IPS-18a (cell line): ENCODE data around the gene ZBTB16.

Experiments used
- H3K27ac ChIP-seq: one replicate; pipeline ENCODE4 v1.5.1; 2013; ENCODE audit warnings: low read length
- H3K27me3 ChIP-seq: one replicate; pipeline ENCODE4 v1.6.1; 2013; ENCODE audit warnings: mild to moderate bottlenecking, low read length; ENCODE audit not compliant: control insufficient read depth, insufficient read depth
- H3K36me3 ChIP-seq: one replicate; pipeline ENCODE4 v1.6.1; 2013; ENCODE audit warnings: low read depth, low read length; ENCODE audit not compliant: control insufficient read depth
- H3K4me1 ChIP-seq: one replicate; pipeline ENCODE4 v1.6.1; 2013; ENCODE audit warnings: low read depth, low read length; ENCODE audit not compliant: control insufficient read depth
- H3K4me3 ChIP-seq: one replicate; pipeline ENCODE4 v1.5.1; 2013; ENCODE audit warnings: low read length
- H3K9ac ChIP-seq: one replicate; pipeline ENCODE4 v1.6.1; 2013; ENCODE audit warnings: mild to moderate bottlenecking, low read length, moderate library complexity
- H3K9me3 ChIP-seq: one replicate; pipeline ENCODE4 v1.6.1; 2013; ENCODE audit warnings: low read depth, low read length; ENCODE audit not compliant: control insufficient read depth

ZBTB16 gene

DNA sequence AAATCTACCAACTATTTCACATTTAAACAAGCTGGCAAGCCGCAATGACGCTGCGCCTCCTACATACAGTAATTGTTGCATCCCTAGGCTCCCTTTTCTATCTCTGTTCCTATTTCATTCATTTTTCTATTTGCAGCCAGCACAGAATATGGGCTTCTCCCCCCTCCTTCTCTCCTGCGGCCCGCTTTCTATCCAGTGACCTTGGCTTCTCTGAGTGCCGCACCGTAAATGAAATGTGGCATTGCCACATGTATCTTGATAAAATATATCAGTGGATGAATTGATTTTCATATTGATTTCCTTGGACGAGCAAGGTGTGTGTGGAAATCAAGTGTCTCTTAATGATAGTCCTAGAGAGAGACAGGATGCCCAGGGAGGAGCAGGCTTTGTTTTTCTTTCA lies 70.2 kb downstream of the ZBTB16 start:
- H3K27ac ChIP-seq: no peak overlapping the region
- no peaks in the 10 kb centered on the region for H3K36me3 ChIP-seq
- no peak overlapping the region for H3K4me3 ChIP-seq
- no peaks in the 10 kb centered on the region for H3K9me3 ChIP-seq
- H3K27me3 ChIP-seq: no peaks in the 10 kb centered on the region
- H3K9ac ChIP-seq: no peak overlapping the region
- no peaks in the 10 kb centered on the region for H3K4me1 ChIP-seq

DNA sequence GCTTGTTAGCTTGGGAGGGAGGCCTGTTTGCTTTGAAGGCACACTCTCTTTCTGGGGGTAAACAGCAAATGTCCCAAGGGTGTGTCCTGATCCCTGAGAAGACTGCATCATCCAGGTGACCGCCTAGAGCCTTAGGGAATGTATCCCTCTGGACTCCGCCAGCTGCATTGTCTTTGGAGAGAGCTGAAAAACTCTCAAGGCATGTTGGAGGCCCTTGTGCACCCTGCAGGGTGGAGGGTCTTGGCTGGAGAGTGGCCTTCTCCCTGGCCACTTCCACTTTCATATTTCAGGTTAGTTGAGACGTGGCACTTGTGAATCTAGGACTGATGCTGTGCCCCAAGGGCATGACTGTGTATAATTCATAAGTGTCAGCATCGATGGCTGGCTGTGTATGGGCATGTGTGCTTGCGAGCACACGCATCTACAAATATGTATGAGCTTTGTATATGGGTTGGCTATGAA lies 70.6 kb downstream of the ZBTB16 start:
- no peaks in the 10 kb centered on the region for H3K4me1 ChIP-seq
- no peaks in the 10 kb centered on the region for H3K27me3 ChIP-seq
- no peak overlapping the region for H3K4me3 ChIP-seq
- no peaks in the 10 kb centered on the region for H3K9me3 ChIP-seq
- H3K9ac ChIP-seq: no peak overlapping the region
- H3K27ac ChIP-seq: no peak overlapping the region
- no peaks in the 10 kb centered on the region for H3K36me3 ChIP-seq

DNA sequence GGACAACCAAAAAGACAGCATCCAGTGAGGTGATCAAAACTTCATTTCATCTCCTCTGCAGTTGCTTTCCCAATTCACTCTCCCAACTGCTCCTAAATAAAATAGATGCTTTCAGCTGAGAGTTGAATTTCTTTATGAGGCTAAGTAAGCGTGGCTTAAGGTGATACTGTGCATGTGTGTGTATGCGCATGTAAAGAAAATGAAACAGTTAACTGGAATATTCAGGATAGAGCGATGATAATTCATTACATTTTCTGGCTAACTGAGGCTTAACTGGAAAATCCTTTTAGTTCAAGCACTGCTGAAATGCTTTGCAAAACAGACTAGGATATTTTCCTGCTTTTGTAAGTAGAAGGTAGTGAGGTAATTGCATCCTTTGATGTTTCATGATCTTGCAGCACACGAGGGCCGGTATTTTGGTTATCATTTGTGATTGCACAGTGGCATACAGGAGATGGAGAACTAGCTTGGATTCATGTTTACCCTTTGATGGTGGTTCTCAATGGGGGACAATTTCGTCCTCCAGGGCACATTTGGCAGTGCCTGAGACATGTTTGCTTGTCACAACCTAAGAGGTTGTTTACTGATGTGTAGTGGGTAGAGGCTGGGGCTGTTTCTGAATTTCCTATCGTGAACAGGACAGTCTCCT lies 71.2 kb downstream of the ZBTB16 start:
- Histone ChIP-seq H3K9me3 (no peaks in the 10 kb centered on the region), H3K27me3 (no peaks in the 10 kb centered on the region), H3K27ac (no peak overlapping the region), H3K9ac (no peak overlapping the region), H3K36me3 (no peaks in the 10 kb centered on the region), H3K4me1 (peaks cover under 1% of the 10 kb centered on the region), H3K4me3 (no peak overlapping the region)

DNA sequence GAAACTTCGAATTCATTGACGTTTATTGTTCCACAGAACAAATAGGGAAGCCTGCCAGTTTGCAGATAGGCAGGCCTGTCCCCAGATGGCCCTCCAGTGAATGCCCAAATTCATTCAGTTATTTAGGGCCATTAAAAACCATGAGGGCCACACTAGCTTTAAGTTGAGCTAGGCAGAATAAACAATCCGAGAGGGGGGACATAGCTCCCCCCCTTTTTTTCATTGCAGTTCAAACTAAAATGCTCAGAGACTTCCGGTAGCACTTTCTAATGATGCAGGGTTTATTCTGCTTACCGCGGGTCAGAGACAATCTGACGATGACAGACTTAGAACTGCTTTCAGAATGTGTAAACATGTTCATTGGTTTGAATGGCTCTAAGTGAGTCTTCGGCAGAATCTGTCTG lies 72.0 kb downstream of the ZBTB16 start:
- Histone ChIP-seq H3K4me1 (peaks cover 5% of the 10 kb centered on the region), H3K36me3 (no peaks in the 10 kb centered on the region), H3K9me3 (no peaks in the 10 kb centered on the region), H3K4me3 (no peak overlapping the region), H3K27me3 (no peaks in the 10 kb centered on the region), H3K27ac (no peak overlapping the region), H3K9ac (no peak overlapping the region)

DNA sequence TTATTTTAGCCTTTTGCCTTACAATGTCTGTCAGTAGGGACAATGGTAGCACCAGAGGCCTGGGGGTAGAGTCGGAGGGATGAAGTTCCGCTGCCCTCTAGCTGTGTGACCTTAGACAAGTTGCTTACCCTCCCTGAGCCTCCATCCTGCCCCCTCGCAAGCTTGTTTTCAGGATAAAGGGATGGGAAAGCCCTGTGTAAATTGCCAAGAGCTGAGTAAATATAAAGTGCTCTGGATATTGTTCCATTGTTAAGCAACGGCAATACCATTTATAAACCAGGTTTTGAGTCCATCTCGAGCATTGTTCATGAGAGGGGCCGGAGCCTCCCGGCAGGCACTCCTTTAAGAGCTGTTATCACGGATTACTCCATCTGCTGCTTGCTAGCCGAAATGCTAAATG lies 72.9 kb downstream of the ZBTB16 start:
- H3K27me3 ChIP-seq: no peaks in the 10 kb centered on the region
- no peaks in the 10 kb centered on the region for H3K9me3 ChIP-seq
- no peaks in the 10 kb centered on the region for H3K36me3 ChIP-seq
- H3K27ac ChIP-seq: no peak overlapping the region
- H3K9ac ChIP-seq: no peak overlapping the region
- H3K4me1 ChIP-seq: peaks cover 5% of the 10 kb centered on the region
- no peak overlapping the region for H3K4me3 ChIP-seq

DNA sequence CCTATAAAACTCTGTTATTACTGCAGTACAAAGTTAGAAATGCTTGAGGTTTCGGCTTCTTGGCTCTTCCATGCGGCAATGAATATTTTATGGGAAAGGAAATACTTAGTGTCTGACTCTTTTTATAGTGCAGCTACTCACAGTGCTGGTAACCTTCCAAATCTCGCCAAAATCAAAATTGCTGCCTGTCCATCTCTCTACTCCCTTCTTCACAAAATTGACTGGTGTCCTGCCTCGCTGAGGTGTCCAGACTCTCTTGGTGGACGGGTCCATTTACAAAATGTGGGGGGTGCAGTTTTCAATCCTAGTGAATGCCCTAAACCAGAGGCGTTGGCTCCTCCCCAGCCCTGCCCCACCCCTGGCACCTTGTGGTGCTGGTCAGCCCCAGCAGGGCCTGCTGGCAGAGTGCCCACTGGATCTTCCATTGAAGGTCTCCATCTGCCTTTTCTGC lies 73.5 kb downstream of the ZBTB16 start:
- H3K9me3 ChIP-seq: no peaks in the 10 kb centered on the region

DNA sequence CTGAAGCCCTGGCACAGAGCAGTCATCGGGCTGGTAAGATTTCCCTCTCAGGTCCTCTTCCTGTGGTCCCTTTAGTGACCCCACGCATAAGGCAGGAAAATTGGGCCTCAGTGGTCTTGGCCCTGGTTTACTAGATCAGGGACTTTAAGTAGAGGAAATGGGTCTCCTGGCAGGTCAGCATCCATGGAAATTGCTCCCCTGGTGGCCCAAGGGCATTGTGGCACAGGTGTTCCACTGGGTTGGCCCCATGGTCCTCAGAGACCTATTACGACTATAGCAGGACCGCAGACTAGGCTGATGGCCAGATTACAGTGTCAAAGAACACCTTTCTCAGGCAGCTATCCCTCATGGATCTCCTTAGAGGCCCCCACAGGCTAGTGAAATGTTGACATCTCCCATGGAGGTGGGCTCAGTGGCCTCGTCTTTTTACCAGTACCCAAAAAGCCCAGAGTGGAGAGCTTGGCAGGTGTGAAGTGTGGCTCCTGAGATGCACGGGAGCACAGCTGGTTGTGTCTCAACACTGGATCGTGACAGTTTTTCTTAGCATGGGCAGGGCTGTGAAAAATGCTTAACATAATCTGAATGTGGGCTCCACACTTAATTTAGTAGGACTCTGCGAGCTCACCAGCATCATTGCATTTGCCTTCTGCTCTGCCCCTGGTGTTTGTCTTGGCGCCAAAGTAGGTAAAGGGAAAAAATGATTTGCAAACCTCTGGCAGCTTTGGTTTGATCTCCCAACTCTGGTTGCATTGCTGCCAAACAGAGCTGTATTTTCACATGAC lies 74.2 kb downstream of the ZBTB16 start:
- H3K4me1 ChIP-seq: peaks cover 5% of the 10 kb centered on the region
- no peak overlapping the region for H3K27ac ChIP-seq

More for the DNA sequence above, 73.5 kb downstream of the ZBTB16 start:
- H3K4me3 ChIP-seq: no peak overlapping the region
- no peak overlapping the region for H3K9ac ChIP-seq
- peaks cover 5% of the 10 kb centered on the region for H3K4me1 ChIP-seq
- H3K27me3 ChIP-seq: no peaks in the 10 kb centered on the region
- no peaks in the 10 kb centered on the region for H3K36me3 ChIP-seq
- no peak overlapping the region for H3K27ac ChIP-seq

DNA sequence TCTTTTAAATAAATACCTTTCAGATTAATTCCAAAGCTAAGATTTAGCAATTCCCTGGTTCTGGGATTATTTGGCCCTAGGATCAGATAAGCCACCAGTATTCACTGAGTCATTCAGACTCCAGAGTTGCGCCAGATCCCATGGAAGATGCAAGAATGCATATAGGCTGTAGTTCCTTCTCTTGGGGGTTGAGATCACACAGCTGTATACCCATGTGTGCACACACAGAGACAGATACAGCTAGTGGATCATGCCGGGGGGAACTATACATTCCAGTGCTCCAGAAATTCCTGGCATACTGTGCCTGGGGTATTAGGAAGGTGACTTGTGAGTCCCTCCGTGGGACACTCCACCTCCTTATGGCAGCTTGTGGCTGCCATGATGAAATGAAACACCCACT lies 75.4 kb downstream of the ZBTB16 start:
- H3K9me3 ChIP-seq: no peaks in the 10 kb centered on the region
- no peak overlapping the region for H3K9ac ChIP-seq
- H3K27me3 ChIP-seq: no peaks in the 10 kb centered on the region
- H3K4me1 ChIP-seq: peaks cover 5% of the 10 kb centered on the region
- no peaks in the 10 kb centered on the region for H3K36me3 ChIP-seq
- no peak overlapping the region for H3K4me3 ChIP-seq
- no peak overlapping the region for H3K27ac ChIP-seq

More for the DNA sequence above, 74.2 kb downstream of the ZBTB16 start:
- Histone ChIP-seq H3K9ac (no peak overlapping the region), H3K4me3 (no peak overlapping the region), H3K9me3 (no peaks in the 10 kb centered on the region), H3K27me3 (no peaks in the 10 kb centered on the region), H3K36me3 (no peaks in the 10 kb centered on the region)

DNA sequence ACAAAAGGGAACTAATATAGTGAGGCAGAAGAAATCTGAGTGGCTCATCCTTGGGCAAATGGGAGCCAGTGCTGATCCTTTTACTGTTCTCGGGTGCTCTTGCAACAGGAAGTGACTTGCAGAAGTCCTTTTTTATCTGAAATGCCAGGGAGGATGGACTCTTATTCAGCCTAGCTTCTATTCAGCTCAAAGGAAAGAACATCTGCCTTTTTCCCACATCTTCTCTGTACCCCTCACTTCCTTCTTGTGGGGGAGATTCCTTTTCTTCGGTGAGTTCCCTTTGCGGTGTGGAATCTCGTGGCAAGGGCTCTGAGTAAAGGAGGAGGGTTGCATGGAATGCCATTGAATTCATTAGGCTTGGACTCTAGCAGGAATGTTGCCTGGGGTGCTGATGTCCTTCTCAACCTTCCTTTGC lies 76.2 kb downstream of the ZBTB16 start:
- H3K9me3 ChIP-seq: no peaks in the 10 kb centered on the region
- no peaks in the 10 kb centered on the region for H3K36me3 ChIP-seq
- no peak overlapping the region for H3K9ac ChIP-seq
- no peak overlapping the region for H3K4me3 ChIP-seq
- H3K4me1 ChIP-seq: peaks cover 5% of the 10 kb centered on the region
- no peak overlapping the region for H3K27ac ChIP-seq
- no peaks in the 10 kb centered on the region for H3K27me3 ChIP-seq

DNA sequence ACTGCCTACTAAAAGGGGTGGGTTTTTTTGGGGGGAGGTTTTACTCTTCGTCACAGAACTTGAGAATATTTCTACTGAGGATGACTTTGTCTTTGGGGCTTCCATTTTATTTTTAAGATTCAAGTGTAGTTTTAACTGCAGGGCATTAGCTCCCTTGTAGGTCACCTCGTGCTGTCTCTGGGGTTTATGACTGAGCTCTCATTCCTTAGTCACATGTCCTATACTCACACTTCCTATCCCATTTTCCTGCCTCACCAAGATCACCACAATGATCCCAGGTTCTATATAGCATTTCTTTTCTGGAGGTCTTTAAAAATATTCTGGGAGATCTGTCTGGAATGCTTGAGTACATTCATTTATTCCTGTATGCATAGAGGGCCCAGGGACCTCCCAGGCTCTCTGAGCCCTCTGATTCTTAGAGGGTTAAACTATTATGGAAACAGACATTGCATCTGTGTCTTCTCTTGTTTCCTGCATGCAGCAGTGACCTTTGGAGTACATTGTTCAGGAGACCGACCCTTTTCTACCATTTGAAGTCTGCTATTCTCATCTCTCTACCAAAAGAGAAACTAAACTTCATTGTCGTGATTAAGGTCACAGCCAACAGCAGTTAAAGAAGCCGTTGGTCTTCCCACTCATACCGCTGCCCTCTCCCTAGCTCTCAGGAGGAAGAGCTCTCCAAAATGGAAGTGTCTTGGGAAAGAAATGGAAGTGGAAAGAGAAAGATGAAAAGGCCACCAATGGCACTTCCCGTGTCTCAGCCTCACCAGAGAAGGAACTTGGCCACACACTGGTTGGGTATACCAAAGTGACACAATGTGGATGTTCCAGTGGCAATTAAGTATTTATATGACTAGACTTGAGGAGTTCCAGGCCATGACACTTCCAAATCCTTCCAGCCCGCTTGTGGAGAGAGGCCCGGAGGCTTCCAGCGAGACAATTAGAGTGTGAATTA lies 77.5 kb downstream of the ZBTB16 start:
- H3K36me3 ChIP-seq: no peaks in the 10 kb centered on the region
- no peak overlapping the region for H3K4me3 ChIP-seq
- H3K9ac ChIP-seq: no peak overlapping the region
- H3K4me1 ChIP-seq: peaks cover 5% of the 10 kb centered on the region
- no peaks in the 10 kb centered on the region for H3K27me3 ChIP-seq
- no peaks in the 10 kb centered on the region for H3K9me3 ChIP-seq
- H3K27ac ChIP-seq: no peak overlapping the region

DNA sequence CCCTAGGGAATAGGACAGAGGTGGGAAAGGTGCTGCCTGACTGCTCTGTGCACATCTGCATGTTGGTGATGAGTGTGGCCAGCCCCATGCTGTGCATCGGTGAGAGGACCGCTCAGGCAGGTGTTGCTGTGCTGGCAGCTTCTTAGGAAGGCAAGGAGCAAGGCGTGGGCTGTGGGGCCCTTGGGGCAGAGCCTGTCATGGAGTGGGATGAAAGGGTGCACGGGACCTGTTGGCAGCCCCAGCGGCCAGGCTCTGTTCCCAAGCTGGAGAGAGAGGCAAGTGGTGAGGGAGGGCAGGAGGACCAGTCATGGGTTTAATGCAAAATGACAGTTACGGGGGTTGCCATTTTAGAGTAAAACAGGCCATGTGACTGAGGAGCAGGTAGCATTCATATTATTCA lies 78.3 kb downstream of the ZBTB16 start:
- H3K27ac ChIP-seq: no peak overlapping the region
- H3K9ac ChIP-seq: no peak overlapping the region
- H3K27me3 ChIP-seq: no peaks in the 10 kb centered on the region
- no peaks in the 10 kb centered on the region for H3K36me3 ChIP-seq
- H3K4me3 ChIP-seq: no peak overlapping the region
- H3K4me1 ChIP-seq: peaks cover 5% of the 10 kb centered on the region
- no peaks in the 10 kb centered on the region for H3K9me3 ChIP-seq
